HG02840 (cell line): ENCODE measurements around the gene PROX2.

Experiments used
- ATAC-seq: cut with Tn5 transposase; IDR thresholded peaks from one replicate; pipeline ENCODE4 v1.9.1; 2021; ENCODE audit warnings: mild to moderate bottlenecking, moderate library complexity, moderate number of reproducible peaks; ENCODE audit not compliant: unreplicated experiment, low FRiP score

The PROX2 gene

GRCh38 chr14:74852922-74853530 is 22.9 kb downstream of the PROX2 start:
- ATAC-seq: no peak

GRCh38 chr14:74848768-74849167 is 27.2 kb downstream of the PROX2 start:
- ATAC-seq: no peak

GRCh38 chr14:74846968-74847665 is 28.8 kb downstream of the PROX2 start:
- ATAC-seq: no peak

GRCh38 chr14:74846168-74846567 is 29.8 kb downstream of the PROX2 start:
- ATAC-seq: no peak

- no peak for ATAC-seq
Measured at GRCh38 chr14:74843653-74844052, 32.3 kb downstream of the PROX2 start.

GRCh38 chr14:74841230-74842207 is 34.4 kb downstream of the PROX2 start:
- ATAC-seq: peak; percentile 67

- no peak for ATAC-seq
Measured at GRCh38 chr14:74840603-74841030, 35.3 kb downstream of the PROX2 start.

- ATAC-seq: no peak
Measured at GRCh38 chr14:74838166-74838565, 37.8 kb downstream of the PROX2 start.

- ATAC-seq: no peak
Measured at GRCh38 chr14:74836251-74836960, 39.5 kb downstream of the PROX2 start.

GRCh38 chr14:74835645-74836250 is 40.2 kb downstream of the PROX2 start:
- ATAC-seq: no peak

GRCh38 chr14:74834692-74835392 is 41.1 kb downstream of the PROX2 start:
- no peak for ATAC-seq

GRCh38 chr14:74832849-74833248 is 43.1 kb downstream of the PROX2 start:
- ATAC-seq: no peak

- no peak for ATAC-seq
Measured at GRCh38 chr14:74829251-74829650, 46.7 kb downstream of the PROX2 start.

GRCh38 chr14:74826574-74826973 is 49.4 kb downstream of the PROX2 start:
- no peak for ATAC-seq
